Mucosa of descending colon (tissue), 3 donors: ENCODE results near the gene SNRPA. TPM values are rescaled to one million over a fixed set of nuclear protein-coding genes. Genes with fewer than 3 reads are reported as not detected.

Source experiments
- ATAC-seq: fragments of 200-7000 bp; cut with Tn5 transposase; one replicate; pipeline ENCODE4 v1.9.1; 2020; ENCODE audit warnings: mild to moderate bottlenecking, moderate library complexity
- DNase-seq, 3 donors: peaks; one replicate each; pipeline ENCODE4 v3.0.0-alpha.2; 2020
- H3K36me3 ChIP-seq: fragments of 200-600 bp; one replicate; pipeline ENCODE4 v1.8.0; 2021; ENCODE audit warnings: low read depth, mild to moderate bottlenecking
- H3K4me1 ChIP-seq: fragments of 200-600 bp; one replicate; pipeline ENCODE4 v1.8.0; 2021; ENCODE audit warnings: low read depth, mild to moderate bottlenecking
- H3K4me3 ChIP-seq: fragments of 200-600 bp; one replicate; pipeline ENCODE4 v1.8.0; 2021; ENCODE audit warnings: mild to moderate bottlenecking
- H3K9me3 ChIP-seq: fragments of 200-600 bp; one replicate; pipeline ENCODE4 v1.8.0; 2021; ENCODE audit warnings: mild to moderate bottlenecking
- CTCF ChIP-seq: fragments of 200-600 bp; IDR thresholded peaks from one replicate; pipeline ENCODE4 v1.8.0; 2022; ENCODE audit warnings: antibody characterized with exemption, mild to moderate bottlenecking
- intact Hi-C, 2 donors: fragments of 100-400 bp; cut with DNase I in 1 of 2; cut with micrococcal nuclease in 1 of 2; formaldehyde crosslinking; loops; one replicate each; pipeline versions ENCODE4 v1.11.0 to v1.11.1; 2022; cut with DNase I, micrococcal nuclease
- total RNA-seq, 3 donors: library from RNA; stranded (reverse); fragmentation: NEBNext Ultra II Directional in 2 of 3; extraction: Animal tissue kit (Norgen Biotek cat#: 25700) in 2 of 3; gene quantifications; one replicate each; pipeline versions ENCODE4 v1.2.1 to v1.2.4, GENCODE V29; 2021 to 2023
- donor health status: DM: no; HTN: no; CAD: no; lungs with moderate emphysema.
- donor health status: DM: no; HTN: no; CAD: no.
- donor health status: DM: no; HTN: yes; CAD: no.

Gene SNRPA
- total RNA-seq, 3 donors from 2014 or later = 54.0 to 81.7 (median 59.9) TPM

- no peaks in the 10 kb centered on the region for H3K9me3 ChIP-seq
- H3K36me3 ChIP-seq = no peaks in the 10 kb centered on the region
- TF ChIP-seq CTCF = no peak
- peak; percentile 3 for ATAC-seq
- DNase-seq = no peak
- no peak overlapping the region for H3K4me3 ChIP-seq
- intact Hi-C loops = no loop called here
- H3K4me1 ChIP-seq = peaks cover 1% of the 10 kb centered on the region
Measured at GRCh38 chr19:40740747-40741146, 10.3 kb upstream of the SNRPA start.

DNA sequence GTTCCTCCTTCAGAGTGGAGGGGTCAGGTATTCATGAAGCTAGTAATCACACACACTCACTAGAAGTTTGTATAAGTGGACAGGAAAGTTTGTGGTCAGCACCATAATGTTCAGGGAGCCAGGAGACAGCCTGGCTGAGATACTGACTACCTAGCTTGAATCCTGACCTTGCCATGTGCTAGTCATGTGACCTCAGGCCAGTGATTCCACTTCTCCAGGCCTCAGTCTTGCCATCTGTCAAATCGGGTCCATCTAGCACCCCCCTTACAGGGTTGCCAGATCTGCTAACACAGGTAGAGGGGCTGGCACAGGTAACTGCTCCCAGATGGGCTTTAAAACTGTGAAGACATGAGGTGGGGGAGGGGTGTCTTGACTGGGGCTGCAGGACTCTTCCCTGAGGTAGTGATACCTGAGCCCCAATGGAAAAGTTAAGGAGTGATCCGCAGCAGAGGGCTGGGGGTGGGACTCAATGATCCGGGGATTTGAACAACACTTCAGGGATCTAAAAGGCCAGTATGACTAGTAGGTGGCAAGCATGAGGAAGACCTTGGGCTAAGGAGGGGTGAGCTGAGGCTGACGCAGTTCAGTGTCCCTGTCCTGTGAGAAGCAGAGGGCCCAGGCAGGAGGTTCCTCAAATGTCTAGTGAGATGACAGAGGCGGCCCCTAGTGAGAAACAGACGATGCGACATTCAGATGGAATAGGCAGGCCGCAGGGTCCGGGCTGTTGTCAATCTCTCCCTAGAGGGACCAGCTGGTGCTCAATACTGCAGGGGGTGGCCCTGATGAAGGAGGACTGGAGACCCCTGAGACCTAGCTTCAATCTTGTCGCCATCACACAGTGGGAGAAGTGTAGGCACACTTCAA is 9.2 kb upstream of the SNRPA start:
- Histone ChIP-seq H3K4me1 (no peaks in the 10 kb centered on the region), H3K4me3 (no peak overlapping the region), H3K36me3 (no peaks in the 10 kb centered on the region), H3K9me3 (no peaks in the 10 kb centered on the region)
- intact Hi-C loops = no loop called here
- no peak for TF ChIP-seq CTCF
- no peak for ATAC-seq
- DNase-seq = no peak

DNA sequence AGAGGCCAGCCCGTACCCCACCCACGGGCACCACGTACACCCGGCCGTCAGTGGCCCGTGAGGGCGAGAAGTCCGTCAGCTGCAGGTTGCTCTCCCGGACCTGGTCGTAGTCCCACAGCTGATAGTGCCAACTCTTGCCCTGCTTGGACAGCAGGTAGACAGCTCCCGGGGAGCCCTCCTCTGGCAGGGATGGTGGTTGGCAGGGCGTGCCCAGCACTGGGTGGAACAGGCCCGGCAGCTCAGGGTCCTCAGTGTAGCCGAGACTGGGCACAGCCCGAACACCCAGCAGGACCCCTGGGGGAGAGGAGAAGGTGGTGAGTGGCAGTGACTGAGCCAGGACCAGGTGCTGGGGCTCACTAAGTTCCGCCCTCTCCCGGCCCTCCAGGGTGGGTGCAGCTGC is 8.5 kb upstream of the SNRPA start:
- H3K4me1 ChIP-seq = no peaks in the 10 kb centered on the region
- H3K36me3 ChIP-seq = no peaks in the 10 kb centered on the region
- H3K4me3 ChIP-seq = no peak overlapping the region
- H3K9me3 ChIP-seq = no peaks in the 10 kb centered on the region
- peak; percentile 21 for ATAC-seq
- DNase-seq = no peak
- no peak for TF ChIP-seq CTCF
- intact Hi-C loops = no loop called here

- no peaks in the 10 kb centered on the region for H3K36me3 ChIP-seq
- intact Hi-C loops = no loop called here
- H3K4me3 ChIP-seq = no peak overlapping the region
- no peaks in the 10 kb centered on the region for H3K4me1 ChIP-seq
- H3K9me3 ChIP-seq = no peaks in the 10 kb centered on the region
- ATAC-seq = no peak
- DNase-seq = no peak
- TF ChIP-seq CTCF = no peak
Measured at GRCh38 chr19:40742886-40743285, 8.1 kb upstream of the SNRPA start.

DNA sequence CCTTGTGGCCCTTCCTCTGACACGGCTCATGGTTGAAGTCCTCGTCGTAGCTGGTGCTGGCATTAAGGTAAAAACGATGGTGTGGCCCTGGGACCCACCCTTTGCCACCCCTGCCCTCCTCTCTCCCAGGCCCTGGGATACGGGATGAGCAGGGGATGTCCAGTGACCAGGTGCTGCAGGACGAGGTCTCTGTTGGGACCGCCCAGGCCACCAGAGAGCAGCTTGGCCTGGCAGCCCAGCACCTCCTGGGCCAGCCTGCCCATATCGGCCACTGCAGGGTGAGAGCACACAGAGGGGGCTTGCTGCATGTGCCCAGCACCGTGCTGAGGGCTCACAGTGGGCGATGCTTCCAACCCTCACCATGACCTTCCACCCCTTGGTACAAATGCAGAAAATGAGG is 7.1 kb upstream of the SNRPA start:
- intact Hi-C loops = no loop called here
- Histone ChIP-seq H3K4me1 (no peaks in the 10 kb centered on the region), H3K9me3 (no peaks in the 10 kb centered on the region), H3K36me3 (no peaks in the 10 kb centered on the region), H3K4me3 (no peak overlapping the region)
- no peak for DNase-seq
- no peak for TF ChIP-seq CTCF
- no peak for ATAC-seq
